ENCODE data around the gene ERLIN1.

- TF ChIP-seq, protein P1, sequence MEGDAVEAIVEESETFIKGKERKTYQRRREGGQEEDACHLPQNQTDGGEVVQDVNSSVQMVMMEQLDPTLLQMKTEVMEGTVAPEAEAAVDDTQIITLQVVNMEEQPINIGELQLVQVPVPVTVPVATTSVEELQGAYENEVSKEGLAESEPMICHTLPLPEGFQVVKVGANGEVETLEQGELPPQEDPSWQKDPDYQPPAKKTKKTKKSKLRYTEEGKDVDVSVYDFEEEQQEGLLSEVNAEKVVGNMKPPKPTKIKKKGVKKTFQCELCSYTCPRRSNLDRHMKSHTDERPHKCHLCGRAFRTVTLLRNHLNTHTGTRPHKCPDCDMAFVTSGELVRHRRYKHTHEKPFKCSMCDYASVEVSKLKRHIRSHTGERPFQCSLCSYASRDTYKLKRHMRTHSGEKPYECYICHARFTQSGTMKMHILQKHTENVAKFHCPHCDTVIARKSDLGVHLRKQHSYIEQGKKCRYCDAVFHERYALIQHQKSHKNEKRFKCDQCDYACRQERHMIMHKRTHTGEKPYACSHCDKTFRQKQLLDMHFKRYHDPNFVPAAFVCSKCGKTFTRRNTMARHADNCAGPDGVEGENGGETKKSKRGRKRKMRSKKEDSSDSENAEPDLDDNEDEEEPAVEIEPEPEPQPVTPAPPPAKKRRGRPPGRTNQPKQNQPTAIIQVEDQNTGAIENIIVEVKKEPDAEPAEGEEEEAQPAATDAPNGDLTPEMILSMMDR (IDR thresholded peaks at IDR 0.05; ENCODE audit: low read length): no peak
- TF ChIP-seq EZH2phosphoT487 (IDR thresholded peaks at IDR 0.05; ENCODE audit: low read length): no peak
These were observed 27.6 kb downstream of the ERLIN1 start for GRCh38 chr10:100158044-100158805.

All from MM.1S (cell line).